Neural progenitor cell (in vitro differentiated cells): Measurements from ENCODE around the gene ADGRG7.

ENCODE experiments used
- EZH2phosphoT487 ChIP-seq: fragments of 200-600 bp; sonication (generic); IDR thresholded peaks from 2 replicates; pipeline ENCODE4 v1.6.1; 2017; ENCODE audit warnings: antibody characterized with exemption
- TF ChIP-seq, protein P1 (sequence below): fragments of 200-600 bp; sonication (generic); IDR thresholded peaks from 2 replicates; pipeline ENCODE4 v1.5.1; 2017; ENCODE audit warnings: antibody characterized with exemption, mild to moderate bottlenecking

DNA sequence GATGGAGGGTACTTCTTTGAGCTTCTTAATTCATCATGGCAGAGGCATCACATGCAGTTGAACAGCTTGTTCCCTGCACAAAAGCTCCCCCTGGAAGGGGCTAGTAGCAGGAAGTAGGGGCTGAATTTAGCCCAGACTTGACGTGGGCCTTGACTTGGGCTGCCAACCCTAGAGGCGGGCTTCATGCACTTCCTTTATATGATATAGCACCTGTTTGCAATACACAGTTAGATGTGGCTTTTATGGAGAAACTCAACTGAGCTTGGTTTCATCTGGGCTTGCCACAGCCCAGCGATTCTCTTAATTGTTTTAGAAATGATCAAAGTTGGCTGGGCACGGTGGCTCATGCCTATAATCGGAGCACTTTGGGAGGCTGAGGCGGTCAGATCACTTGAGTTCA is 33.7 kb upstream of the ADGRG7 start:
- TF ChIP-seq, protein P1, sequence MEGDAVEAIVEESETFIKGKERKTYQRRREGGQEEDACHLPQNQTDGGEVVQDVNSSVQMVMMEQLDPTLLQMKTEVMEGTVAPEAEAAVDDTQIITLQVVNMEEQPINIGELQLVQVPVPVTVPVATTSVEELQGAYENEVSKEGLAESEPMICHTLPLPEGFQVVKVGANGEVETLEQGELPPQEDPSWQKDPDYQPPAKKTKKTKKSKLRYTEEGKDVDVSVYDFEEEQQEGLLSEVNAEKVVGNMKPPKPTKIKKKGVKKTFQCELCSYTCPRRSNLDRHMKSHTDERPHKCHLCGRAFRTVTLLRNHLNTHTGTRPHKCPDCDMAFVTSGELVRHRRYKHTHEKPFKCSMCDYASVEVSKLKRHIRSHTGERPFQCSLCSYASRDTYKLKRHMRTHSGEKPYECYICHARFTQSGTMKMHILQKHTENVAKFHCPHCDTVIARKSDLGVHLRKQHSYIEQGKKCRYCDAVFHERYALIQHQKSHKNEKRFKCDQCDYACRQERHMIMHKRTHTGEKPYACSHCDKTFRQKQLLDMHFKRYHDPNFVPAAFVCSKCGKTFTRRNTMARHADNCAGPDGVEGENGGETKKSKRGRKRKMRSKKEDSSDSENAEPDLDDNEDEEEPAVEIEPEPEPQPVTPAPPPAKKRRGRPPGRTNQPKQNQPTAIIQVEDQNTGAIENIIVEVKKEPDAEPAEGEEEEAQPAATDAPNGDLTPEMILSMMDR = no peak
- TF ChIP-seq EZH2phosphoT487 = no peak
